Endometrial microvascular endothelial cells (primary cell): ENCODE measurements around the gene MTA3. TPM values are rescaled to one million over a fixed set of nuclear protein-coding genes. Genes with fewer than 3 reads are reported as not detected.

Experiments used
- in situ Hi-C: cut with HindIII; loops from 2 replicates; pipeline ENCODE4 v1.10.0; 2017; ENCODE audit warnings: low sequenced_read_pairs, low pct_unique_long_range_greater_than_20kb; ENCODE audit errors: inconsistent ontology term
- total RNA-seq: library from RNA; depleted of rRNA; stranded (reverse); fragments of >200 nt; gene quantifications from one replicate; pipeline ENCODE4 v1.2.3, GENCODE V29; 2015; ENCODE audit errors: inconsistent ontology term

MTA3 gene
- total RNA-seq, 1 donor from 2014 or later: 24.2 TPM

DNA sequence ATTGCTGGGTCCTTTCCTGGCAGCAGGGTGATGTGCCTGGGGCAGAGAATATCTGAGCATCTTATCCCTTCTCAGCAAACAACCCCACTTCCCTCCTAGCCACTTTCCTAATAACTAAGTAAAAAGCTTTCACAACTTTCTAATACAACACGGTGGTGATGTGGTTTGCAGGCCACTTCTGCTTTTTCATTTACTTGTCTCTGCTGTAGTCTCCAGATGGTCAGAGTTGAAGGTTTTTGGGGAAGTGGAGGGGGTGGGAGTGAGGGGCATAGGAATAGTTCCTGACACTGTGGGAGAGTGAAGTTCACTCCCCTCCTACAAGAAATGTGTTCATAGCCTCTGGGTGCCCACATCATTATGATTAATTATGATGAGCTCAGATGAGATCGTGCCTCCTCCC lies 183.9 kb downstream of the MTA3 start:
- in situ Hi-C loops: no loop called here

DNA sequence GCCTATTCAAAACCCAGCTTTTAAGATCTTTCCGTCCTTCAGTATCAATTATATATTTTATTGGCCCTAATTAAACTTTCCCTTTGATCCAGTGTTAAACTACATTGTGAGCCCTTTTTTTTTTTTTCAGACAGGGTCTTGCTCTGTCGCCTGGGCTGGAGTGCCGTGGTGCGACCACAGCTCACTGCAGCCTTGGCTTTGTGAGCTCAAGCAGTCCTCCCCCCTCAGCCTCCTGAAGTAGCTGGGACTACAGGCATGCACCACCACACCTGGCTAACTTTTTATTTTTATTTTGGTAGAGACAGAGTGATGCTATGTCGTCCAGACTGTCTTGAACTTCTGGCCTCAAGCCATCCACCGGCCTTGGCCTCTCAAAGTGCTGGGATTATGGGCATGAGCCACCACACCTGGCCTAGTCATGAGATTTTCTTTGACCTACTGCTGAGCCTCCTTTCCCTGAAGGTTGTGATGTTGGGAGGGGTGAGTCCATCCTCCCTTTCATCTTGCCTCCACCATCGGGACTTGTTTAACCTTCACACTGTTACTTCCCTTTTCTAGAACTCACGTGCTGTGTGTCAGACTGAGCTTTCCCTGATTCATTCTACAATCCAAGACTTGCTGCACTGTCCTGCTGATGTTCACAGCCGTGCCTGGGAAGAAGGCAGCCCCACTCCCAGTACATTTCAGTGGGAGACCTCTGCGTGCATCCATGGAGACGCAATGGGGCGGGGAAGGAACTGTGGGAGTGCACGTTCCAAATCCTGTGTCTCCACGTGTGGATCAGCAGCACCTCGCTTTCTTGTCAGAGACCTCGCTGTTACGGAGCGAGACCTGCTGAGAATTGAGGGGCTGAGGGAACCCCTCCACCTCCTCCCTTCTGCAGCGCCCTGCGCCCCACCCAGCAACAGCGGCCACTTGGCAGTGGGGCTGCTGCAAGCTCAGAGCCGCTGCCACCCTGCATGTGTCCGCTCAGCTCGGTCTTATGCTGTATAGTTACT lies 184.7 kb downstream of the MTA3 start:
- in situ Hi-C loops: no loop called here

DNA sequence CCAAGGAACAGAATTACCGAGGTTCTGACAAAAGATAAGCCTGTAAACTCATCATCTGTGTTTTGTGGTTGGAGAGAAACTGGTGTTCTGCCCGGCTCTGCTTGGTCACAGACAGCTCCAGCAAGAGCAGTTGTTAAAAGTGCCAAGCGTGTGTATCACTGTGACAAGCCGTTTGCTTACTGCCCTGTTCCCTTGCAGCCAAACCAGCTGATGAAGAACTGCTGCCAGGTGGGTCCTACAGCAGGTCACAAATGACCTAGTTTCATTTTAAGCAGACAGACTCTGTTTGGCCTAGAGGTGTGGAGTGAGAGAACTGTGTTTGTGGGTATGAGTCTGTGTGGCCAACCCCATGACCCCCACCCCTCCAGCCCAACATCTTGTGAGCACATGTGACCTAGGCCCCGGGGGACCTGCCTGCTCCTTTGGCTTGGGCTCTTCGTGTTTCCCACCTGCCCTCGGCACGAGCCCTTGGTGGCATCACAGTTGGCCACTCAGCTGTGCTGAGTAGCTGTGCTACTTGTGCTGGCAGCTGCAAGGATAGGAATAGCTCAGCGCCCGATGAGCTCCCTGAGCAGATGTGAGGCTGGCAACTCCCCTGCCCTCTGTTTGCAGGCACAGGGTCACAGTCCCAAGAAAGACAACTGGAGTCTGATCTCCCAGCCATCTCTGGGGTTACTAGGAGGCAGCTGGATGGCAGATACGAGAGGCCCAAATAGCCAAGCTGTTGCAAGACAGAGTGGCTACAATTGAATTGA lies 185.8 kb downstream of the MTA3 start:
- in situ Hi-C loops: no loop called here

DNA sequence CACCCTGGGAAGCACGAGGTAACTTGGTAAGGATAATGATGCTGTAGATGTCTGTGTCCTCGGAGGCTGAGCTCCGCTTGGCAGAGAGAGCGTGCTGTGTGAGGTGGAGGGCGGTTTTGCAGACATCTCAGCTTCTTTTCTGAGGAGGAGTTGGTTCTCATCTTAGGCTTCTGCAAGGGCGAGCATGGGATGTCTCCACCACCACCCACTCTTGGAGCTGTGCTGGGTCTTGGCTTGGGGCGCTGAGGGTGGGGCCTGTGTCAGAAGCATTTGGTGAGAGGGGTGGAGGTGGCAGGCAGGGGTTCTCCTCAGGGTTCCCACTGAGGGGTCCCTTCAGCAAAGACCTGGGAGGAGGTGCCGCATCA lies 186.3 kb downstream of the MTA3 start:
- in situ Hi-C loops: no loop called here

DNA sequence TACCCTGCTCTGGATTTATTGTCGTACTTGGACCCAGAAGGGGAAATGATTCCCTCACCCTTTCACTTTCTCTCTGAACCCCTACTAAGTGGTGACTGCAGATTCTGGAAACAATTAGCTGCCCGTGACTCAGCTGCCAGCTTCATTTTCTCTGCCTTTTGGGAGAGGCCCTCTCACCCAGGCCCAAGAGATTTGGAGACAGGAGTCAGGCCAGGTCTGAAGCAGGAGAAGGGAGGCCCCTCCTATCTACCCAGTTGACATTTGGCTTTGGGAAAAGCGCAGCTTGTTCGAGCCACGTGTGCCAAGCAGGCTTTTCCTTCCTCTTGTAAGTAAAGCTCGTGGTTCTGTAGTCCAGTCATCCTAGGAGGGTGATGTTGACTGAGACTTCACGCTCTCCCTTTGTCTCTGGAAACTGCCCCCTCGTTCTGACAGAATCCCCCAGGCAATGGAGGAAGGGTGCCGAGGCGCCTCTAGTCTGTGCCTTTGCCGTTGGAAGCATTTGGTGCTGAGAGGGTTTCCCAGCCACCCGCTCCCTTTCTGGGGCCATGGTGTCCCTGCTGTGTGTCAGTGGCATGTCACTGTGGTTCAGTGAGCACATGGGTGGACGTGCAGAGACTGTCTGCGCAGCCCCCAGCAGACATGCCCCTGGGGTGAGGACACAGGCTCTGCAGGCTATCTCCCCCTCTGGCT lies 186.9 kb downstream of the MTA3 start:
- in situ Hi-C loops: no loop called here

DNA sequence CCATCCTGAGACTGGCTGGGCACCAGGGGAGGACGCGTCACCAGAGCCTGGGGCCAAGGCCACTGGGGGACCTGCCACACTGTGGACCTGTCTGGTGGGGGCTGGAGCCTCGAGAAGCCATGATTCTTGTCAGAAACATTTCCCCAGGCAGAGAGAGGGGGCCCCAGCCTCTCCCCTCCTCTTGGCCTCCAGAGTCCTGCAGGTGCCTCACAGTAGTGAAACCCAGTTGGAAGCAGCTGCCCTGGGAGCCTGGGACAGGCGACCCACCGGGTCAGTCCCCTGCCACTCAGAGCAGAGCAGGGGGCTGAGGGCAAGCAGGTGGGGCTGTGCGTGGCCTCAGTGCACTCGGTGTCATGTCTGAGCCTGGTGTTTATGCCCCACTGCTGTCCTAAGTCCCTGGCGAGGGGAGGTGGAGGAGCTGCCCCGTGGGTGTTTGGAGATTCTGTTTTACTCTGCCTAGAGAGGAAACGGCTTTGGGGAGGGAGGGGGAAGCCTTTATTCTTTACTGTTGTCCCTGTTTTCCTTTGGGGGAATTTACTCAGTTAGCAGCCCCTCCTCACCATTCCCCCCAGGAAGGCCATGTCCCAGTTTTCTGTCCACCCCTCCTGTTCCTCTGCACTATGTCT lies 187.8 kb downstream of the MTA3 start:
- in situ Hi-C loops: no loop called here

DNA sequence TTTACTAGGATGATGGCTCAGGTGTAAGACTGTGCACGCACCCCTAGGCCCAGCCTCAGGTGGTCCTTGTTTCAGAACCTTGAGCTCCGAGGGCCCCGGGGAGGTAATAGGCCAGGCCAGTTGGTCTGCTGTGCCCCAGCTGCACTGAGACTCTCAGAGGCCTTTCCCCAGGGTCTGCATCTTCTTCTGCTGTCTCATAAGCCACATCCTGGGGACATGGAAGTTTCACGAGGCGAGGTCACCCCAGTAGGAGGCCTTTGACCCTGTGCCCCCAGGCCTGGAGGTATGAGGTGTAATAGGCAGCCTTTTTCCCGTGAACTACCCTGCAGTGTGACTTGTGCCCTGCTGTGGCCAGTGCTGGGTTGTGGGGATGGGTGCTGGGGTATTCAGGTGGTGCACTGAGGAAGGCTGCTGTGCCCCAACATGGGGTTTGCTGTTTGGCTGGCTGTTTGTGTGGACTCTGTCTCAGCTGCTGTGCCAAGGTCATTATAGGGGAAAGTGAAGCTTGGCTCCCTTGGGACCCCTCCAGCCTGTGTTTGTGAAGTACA lies 188.6 kb downstream of the MTA3 start:
- in situ Hi-C loops: no loop called here

DNA sequence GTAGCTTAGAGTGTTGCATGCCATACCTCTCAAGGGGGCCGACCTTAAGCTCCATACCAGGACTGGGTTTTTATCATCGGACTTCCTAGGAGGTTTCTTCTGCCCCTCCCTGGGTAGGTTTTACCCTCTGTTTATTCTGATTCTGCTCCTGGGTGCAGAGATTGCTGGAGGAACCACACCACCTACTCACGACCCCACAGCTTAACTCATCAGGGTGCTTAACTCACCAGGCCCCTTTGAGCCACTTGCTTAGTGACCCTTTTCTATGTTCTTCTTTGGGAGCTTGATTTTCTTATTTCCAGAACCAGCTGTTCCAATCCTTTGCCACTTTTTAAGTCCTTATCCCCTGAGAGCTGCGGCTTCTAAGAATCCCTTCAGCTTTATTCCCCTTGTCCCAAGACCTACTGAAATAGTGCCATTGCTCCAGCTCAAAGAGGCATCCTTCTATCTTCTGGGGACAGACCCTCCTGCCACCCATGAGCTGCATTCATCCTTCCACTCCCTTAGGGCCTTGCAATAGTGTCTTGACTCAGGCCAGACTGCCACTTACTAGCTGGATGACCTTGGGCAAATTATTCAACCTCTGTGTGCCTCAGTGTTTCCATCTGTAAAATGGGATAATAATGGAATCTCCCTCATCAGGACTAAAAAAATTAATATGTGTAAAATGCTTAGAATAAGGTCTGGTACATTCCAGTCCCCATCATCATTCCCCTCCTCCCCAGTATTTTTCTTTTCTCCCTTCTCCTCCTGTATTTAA lies 189.7 kb downstream of the MTA3 start:
- in situ Hi-C loops: no loop called here

DNA sequence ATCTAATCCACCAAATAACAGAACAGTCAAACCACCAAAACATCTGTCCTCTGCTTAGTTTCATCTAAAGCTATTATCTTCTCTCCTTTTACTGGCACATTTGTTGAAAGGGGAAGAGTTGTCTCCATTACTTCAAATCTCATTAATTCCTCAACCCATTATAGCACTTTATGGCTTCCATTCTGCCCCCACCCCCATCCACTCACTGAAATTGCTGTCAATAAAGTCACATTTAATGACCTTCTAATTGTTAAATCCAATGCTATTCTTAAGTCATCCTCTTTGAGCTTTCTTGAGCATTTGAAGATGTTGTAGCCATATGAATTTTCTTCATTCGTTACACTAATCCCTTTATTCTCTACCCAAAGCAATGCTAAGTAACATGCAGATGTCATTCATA lies 190.3 kb downstream of the MTA3 start:
- in situ Hi-C loops: no loop called here

DNA sequence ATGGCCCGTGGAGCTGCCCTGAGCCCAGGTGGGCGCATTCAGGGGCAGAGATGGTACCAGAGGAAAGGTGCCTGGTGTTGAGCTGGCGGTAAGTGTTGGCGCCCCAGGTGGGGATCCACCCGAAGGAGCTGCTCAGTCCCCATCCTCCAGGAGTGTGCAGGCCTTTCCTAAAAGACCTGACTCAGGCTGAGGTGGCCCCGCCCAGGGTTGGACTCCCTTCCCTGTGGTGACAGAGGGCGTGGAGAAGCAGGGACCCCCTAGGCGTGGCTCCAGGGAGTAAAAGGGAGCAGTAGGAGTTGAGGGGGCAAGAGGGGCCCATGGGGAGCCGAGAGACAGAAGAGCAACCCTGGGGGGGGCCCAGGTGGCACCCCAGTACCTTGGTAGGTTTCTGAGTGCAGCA lies 193.1 kb downstream of the MTA3 start:
- in situ Hi-C loops: no loop called here

DNA sequence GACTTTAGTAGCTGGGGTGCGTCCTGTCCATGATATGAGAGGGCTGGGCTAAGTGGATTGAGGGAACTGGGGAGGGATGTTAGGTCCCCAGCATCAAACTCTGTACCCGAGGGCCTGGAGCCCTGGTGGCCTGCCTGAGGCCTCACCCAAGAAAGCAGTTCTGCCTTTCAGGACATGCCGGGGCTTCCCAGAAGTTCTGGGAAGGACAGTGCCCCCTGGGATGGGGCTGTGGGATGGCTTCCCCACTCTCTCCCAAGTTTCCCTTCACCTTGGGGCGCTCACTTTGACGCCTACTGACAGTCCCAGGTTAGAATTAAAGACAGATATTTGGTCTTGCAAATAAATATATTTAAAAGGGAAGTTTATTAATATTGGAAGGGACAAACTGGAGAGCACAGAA lies 193.7 kb downstream of the MTA3 start:
- in situ Hi-C loops: no loop called here

DNA sequence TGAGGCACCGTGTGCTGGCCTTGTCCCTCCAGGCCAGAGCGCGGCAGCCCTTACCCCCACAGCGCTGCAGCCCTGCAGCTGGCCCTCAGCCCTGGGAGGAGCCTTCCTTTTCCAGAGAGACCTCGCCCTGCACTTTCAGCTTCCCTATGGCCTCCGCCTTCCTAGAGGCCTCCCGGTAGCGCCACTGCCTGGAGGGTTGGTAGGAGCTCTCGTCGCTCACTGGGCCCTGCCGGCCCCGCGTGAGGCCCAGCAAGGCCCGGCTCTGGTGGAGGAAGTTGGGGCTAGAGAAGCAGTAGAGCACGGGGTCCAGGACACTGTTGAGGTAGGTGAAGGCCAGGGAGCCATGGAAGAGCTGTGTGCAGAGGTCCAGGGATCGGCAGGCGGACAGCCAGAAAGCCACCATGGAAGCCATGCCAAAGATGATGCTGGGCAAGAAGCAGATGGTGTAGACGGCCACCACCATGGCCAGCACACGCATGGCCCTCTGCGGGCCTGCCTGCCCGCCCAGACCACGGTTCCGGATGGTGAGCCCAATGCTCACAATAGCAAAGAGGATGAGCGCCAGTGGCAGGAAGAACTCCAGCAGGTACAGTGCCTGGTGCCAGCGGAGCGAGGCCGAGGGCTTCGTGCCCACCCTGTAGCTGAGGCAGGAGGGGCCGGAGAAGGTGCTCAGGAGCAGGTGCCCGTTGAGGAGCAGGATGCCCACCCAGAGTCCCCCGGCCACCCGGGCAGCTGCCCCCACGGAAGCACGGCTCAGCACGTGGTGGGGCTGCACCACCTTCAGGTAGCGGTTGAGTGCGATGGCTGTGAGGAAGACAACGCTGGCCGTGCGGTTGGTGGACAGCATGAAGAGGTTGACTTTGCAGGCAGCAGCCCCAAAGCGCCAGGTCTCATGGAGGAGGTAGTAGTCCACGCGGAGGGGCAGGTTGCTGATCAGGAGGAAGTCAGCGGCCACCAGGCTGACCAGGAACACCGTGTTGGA lies 194.7 kb downstream of the MTA3 start:
- in situ Hi-C loops: no loop called here

DNA sequence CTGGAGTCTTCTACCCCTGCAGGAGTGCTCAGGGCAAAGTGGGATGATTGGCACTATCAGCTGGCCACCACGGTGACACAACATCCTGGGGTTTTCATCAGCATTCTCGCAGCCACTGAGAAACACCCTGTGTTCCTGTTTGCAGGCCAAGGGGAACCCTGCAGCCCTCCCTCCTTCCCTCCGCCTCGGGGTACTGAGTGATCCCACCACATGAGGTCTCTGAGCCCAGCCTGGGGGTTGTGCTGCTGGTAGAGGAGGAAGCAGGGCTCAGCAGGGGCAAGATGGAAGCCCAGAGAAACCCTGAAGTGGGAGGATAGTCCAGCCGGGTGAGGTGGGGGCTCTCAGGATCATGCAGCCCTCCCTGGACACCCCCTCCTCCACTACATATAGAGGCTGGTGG lies 195.7 kb downstream of the MTA3 start, which contains the start of gene OXER1:
Gene OXER1, minus strand, starts transcription at position 40 of the 400 bp plus-strand sequence. CDS start 73 bp downstream, outside the sequence.
- in situ Hi-C loops: no loop called here

DNA sequence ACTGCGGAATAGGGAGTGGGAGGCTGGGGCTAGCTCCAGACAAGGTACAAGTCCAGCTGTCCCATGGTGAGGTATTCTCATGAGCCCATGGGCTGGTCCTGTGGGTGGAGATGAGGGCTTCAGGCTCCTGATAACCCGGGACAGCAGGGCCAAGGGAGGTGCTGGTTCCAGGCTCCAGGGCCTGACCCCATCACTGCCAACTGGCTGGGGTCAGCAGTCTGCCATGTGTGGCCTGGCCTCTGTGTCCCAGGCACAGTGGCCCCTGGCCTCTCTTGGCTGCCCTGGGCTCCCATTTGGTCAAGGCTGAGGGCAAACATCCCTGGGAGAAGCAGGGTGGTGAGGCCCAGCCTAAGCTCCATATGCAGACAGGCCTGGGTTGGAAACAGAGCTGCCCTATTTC lies 196.5 kb downstream of the MTA3 start:
- in situ Hi-C loops: no loop called here

DNA sequence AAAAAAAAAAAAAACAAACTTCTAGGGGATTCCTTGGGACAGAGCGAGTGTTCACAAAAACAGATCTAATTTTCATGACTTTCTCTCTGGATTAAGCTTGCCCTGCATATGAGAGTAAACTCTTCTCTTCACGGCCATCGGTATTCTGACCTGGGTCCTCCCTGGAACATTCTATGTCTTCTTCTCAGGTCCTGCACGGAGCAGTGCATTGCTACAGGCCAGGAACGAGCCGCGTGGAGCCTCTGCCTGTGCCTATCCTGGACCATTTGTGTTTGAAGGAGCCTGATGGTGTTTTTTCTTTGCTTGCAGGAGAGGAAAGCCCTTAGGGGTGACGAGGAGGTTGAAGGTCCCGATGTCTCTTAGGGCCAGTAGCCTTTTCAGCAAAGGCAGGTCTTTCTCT lies 197.3 kb downstream of the MTA3 start:
- in situ Hi-C loops: no loop called here

DNA sequence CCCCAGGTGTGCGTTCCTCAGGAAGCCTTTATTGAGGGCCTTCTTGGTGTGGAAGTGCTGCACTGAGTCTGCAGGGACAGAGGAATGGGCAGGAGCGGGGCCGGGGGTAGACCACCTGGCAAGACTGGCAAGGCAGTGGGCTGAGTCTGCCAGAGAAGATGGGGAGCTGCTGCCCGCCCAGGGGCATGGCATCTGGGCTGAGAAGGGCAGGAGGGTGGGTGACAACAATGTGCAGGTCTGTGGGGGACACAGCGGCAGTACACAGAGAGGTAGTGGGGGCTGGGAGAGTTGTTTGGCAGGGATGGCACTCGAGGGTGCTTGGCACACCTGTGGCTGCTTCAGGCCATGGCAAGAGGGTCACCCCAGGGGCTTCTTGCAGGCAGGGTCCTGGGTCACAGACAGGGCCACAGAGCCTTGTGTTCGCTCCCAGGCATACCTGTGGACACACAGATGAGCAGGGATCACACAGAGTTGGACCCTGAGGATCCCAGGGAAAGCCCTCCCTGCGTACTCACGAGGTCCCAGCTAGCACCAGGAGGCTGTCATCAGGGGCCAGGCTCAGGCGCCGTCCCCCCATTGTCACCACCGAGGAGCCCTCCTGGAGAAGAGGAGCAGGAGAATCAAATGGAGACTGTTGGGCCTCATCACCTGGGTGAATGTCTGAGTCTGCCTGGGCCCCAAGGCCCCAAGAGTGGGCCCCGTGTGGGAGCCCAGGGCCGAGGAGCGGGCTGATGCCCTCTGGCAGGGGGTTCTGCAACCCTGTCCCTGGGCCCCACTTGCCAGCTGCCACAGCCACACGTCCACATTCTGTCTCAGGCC lies 198.9 kb downstream of the MTA3 start:
- in situ Hi-C loops: no loop called here
